PC-3 (cell line): ENCODE results near the gene CDK11A.

Experiments used
- EZH2 ChIP-seq: fragments of 300-600 bp; sonication (generic); IDR thresholded peaks from one replicate; pipeline ENCODE4 v1.6.1; 2017; ENCODE audit warnings: antibody characterized with exemption, mild to moderate bottlenecking, low read length; ENCODE audit not compliant: unreplicated experiment
- TF ChIP-seq, protein P1 (sequence below): fragments of 300-600 bp; sonication (generic); conservative IDR thresholded peaks from 2 replicates; pipeline ENCODE4 v1.5.1; 2017; ENCODE audit warnings: antibody characterized with exemption, low read depth, mild to moderate bottlenecking, low read length

GRCh38 chr1:1758059-1758621 is 34.0 kb upstream of the CDK11A start:
- TF ChIP-seq, protein P1, sequence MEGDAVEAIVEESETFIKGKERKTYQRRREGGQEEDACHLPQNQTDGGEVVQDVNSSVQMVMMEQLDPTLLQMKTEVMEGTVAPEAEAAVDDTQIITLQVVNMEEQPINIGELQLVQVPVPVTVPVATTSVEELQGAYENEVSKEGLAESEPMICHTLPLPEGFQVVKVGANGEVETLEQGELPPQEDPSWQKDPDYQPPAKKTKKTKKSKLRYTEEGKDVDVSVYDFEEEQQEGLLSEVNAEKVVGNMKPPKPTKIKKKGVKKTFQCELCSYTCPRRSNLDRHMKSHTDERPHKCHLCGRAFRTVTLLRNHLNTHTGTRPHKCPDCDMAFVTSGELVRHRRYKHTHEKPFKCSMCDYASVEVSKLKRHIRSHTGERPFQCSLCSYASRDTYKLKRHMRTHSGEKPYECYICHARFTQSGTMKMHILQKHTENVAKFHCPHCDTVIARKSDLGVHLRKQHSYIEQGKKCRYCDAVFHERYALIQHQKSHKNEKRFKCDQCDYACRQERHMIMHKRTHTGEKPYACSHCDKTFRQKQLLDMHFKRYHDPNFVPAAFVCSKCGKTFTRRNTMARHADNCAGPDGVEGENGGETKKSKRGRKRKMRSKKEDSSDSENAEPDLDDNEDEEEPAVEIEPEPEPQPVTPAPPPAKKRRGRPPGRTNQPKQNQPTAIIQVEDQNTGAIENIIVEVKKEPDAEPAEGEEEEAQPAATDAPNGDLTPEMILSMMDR, result no peak
- TF ChIP-seq EZH2, result no peak
